GM20000 (cell line): ENCODE results near the gene AGBL2.

Experiments
- DNase-seq: peaks from one replicate; pipeline ENCODE4 v3.0.0; 2012; ENCODE audit warnings: low spot score
- CTCF ChIP-seq: IDR thresholded peaks from 2 replicates; pipeline ENCODE4 v1.5.1; 2012; ENCODE audit warnings: mild to moderate bottlenecking, control low read depth; ENCODE audit errors: extremely low read depth, missing control alignments

AGBL2 gene

GRCh38 chr11:47726878-47727514 is 11.8 kb upstream of the AGBL2 start:
- DNase-seq: no peak
- TF ChIP-seq CTCF: no peak

- no peak for TF ChIP-seq CTCF
- DNase-seq: no peak
Measured at GRCh38 chr11:47726118-47726442, 10.9 kb upstream of the AGBL2 start.

GRCh38 chr11:47725442-47726117 is 10.4 kb upstream of the AGBL2 start:
- TF ChIP-seq CTCF: no peak
- no peak for DNase-seq

GRCh38 chr11:47724041-47724729 is 9.0 kb upstream of the AGBL2 start:
- DNase-seq: no peak

GRCh38 chr11:47723041-47723440 is 7.9 kb upstream of the AGBL2 start:
- TF ChIP-seq CTCF: no peak

More at GRCh38 chr11:47724041-47724729, 9.0 kb upstream of the AGBL2 start:
- TF ChIP-seq CTCF: no peak

GRCh38 chr11:47720651-47721050 is 5.5 kb upstream of the AGBL2 start:
- TF ChIP-seq CTCF: no peak
- DNase-seq: no peak

More at GRCh38 chr11:47723041-47723440, 7.9 kb upstream of the AGBL2 start:
- no peak for DNase-seq

- no peak for DNase-seq
- TF ChIP-seq CTCF: no peak
Measured at GRCh38 chr11:47716692-47717091, 1.5 kb upstream of the AGBL2 start.
